Left lobe of liver (tissue), 2 donors: ENCODE results near the gene PRSS33. TPM values are rescaled to one million over a fixed set of nuclear protein-coding genes. Genes with fewer than 3 reads are reported as not detected.

Experiments
- ATAC-seq: fragments of 200-7000 bp; cut with Tn5 transposase; one replicate; pipeline ENCODE4 v1.9.1; 2020; ENCODE audit warnings: mild to moderate bottlenecking, moderate library complexity
- DNase-seq: peaks from one replicate; pipeline ENCODE4 v3.0.0-alpha.2; 2020; ENCODE audit warnings: low spot score
- total RNA-seq: library from RNA; stranded (reverse); gene quantifications from one replicate; pipeline ENCODE4 v1.2.1, GENCODE V29; 2021
- donor health status: DM: no; HTN: no; CAD: no; lungs with moderate emphysema.
- donor health status: DM: no; HTN: yes; CAD: no.

PRSS33 gene
- total RNA-seq: not detected

- no peak for DNase-seq
- no peak for ATAC-seq
Observed at GRCh38 chr16:2787406-2787805, at the start of gene PRSS33. TSS of gene PRSS33 (minus strand) at chr16:2787560. CDS start at chr16:2786547, 1,013 bp downstream.

- DNase-seq: no peak
- no peak for ATAC-seq
Observed at GRCh38 chr16:2836646-2837508, 49.5 kb upstream of the PRSS33 start.

GRCh38 chr16:2835638-2836493 lies 48.5 kb upstream of the PRSS33 start:
- ATAC-seq (no peak), DNase-seq (no peak)

GRCh38 chr16:2834968-2835367 lies 47.6 kb upstream of the PRSS33 start:
- no peak for ATAC-seq
- DNase-seq: no peak

GRCh38 chr16:2833776-2834175 lies 46.4 kb upstream of the PRSS33 start:
- no peak for ATAC-seq
- DNase-seq: no peak

- ATAC-seq: no peak
- DNase-seq: no peak
Observed at GRCh38 chr16:2831203-2831602, 43.8 kb upstream of the PRSS33 start.

GRCh38 chr16:2830355-2830695 lies 43.0 kb upstream of the PRSS33 start:
- ATAC-seq: no peak

GRCh38 chr16:2829501-2830354 lies 42.4 kb upstream of the PRSS33 start, which contains the start of gene ZG16B:
TSS of gene ZG16B (plus strand) at chr16:2830303. CDS start at chr16:2830442, 139 bp downstream.
- peak; percentile 20 for ATAC-seq
- no peak for DNase-seq

More at GRCh38 chr16:2830355-2830695, 43.0 kb upstream of the PRSS33 start:
- DNase-seq: no peak

- DNase-seq (no peak), ATAC-seq (no peak)
Observed at GRCh38 chr16:2828876-2829430, 41.6 kb upstream of the PRSS33 start.

- no peak for DNase-seq
Observed at GRCh38 chr16:2828521-2828840, 41.1 kb upstream of the PRSS33 start.

GRCh38 chr16:2827831-2828520 lies 40.6 kb upstream of the PRSS33 start:
- ATAC-seq (no peak), DNase-seq (no peak)

More at GRCh38 chr16:2828521-2828840, 41.1 kb upstream of the PRSS33 start:
- no peak for ATAC-seq

GRCh38 chr16:2827374-2827791 lies 40.0 kb upstream of the PRSS33 start:
- DNase-seq (no peak), ATAC-seq (no peak)

- ATAC-seq: no peak
- DNase-seq: no peak
Observed at GRCh38 chr16:2826591-2827373, 39.4 kb upstream of the PRSS33 start.

GRCh38 chr16:2825906-2826305 lies 38.5 kb upstream of the PRSS33 start:
- no peak for DNase-seq

GRCh38 chr16:2825049-2825742 lies 37.8 kb upstream of the PRSS33 start:
- DNase-seq: no peak
- ATAC-seq: no peak

More at GRCh38 chr16:2825906-2826305, 38.5 kb upstream of the PRSS33 start:
- ATAC-seq: no peak

- DNase-seq (no peak), ATAC-seq (no peak)
Observed at GRCh38 chr16:2824626-2825025, 37.3 kb upstream of the PRSS33 start.

GRCh38 chr16:2822496-2822895 lies 35.1 kb upstream of the PRSS33 start:
- DNase-seq: no peak
- no peak for ATAC-seq

GRCh38 chr16:2822158-2822495 lies 34.8 kb upstream of the PRSS33 start:
- ATAC-seq (no peak), DNase-seq (no peak)
